Measurements from ENCODE around the gene KIAA0753.

- no peak for TF ChIP-seq NFRKB (IDR thresholded peaks at IDR 0.05)
- TF ChIP-seq ELF4 (IDR thresholded peaks at IDR 0.05) = no peak
- TF ChIP-seq L3MBTL2 (conservative IDR thresholded peaks at IDR 0.05) = no peak
- no peak for TF ChIP-seq SUZ12 (IDR thresholded peaks at IDR 0.05)
- TF ChIP-seq SP1 (IDR thresholded peaks at IDR 0.05) = no peak
- TF ChIP-seq, protein P1, sequence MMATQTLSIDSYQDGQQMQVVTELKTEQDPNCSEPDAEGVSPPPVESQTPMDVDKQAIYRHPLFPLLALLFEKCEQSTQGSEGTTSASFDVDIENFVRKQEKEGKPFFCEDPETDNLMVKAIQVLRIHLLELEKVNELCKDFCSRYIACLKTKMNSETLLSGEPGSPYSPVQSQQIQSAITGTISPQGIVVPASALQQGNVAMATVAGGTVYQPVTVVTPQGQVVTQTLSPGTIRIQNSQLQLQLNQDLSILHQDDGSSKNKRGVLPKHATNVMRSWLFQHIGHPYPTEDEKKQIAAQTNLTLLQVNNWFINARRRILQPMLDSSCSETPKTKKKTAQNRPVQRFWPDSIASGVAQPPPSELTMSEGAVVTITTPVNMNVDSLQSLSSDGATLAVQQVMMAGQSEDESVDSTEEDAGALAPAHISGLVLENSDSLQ (IDR thresholded peaks at IDR 0.05) = no peak
- no peak for TF ChIP-seq BHLHE40 (IDR thresholded peaks at IDR 0.05; ENCODE audit: borderline replicate concordance)
- no peak for TF ChIP-seq LEF1 (IDR thresholded peaks at IDR 0.05; ENCODE audit: borderline replicate concordance)
These were observed 91.0 kb downstream of the KIAA0753 start for GRCh38 chr17:6549384-6550036.
